ENCODE results near the gene CNOT4. TPM values are rescaled to one million over a fixed set of nuclear protein-coding genes. Genes with fewer than 3 reads are reported as not detected.

Gene CNOT4
- total and polyA plus RNA-seq, 2 of the 13 experiments (the other 11 are each of a cell fraction or from before 2014, with no cell fraction given) = 7.4 to 8.4 TPM

- no peak for TF ChIP-seq MAFF (IDR thresholded peaks at IDR 0.05; ENCODE audit: low read depth, low read length)
- TF ChIP-seq IKZF1 (IDR thresholded peaks at IDR 0.05) = no peak
- no peak for TF ChIP-seq MLXIP (CRISPR knock-in tag; IDR thresholded peaks at IDR 0.05; ENCODE audit: borderline replicate concordance)
- no peak for TF ChIP-seq NFE2L1 (CRISPR knock-in tag; IDR thresholded peaks at IDR 0.05; ENCODE audit: borderline replicate concordance)
- no peak for TF ChIP-seq AHR (CRISPR knock-in tag; IDR thresholded peaks at IDR 0.05)
- no peak for TF ChIP-seq TSC22D2 (CRISPR knock-in tag; IDR thresholded peaks at IDR 0.05; ENCODE audit: borderline replicate concordance)
- no peak for TF ChIP-seq ZNF513 (CRISPR knock-in tag; conservative IDR thresholded peaks at IDR 0.05)
- TF ChIP-seq ZNF235 (CRISPR knock-in tag; IDR thresholded peaks at IDR 0.05; ENCODE audit: borderline replicate concordance) = no peak
- no peak for TF ChIP-seq SP140L (CRISPR knock-in tag; IDR thresholded peaks at IDR 0.05; ENCODE audit: borderline replicate concordance)
- TF ChIP-seq SRSF1 (optimal IDR thresholded peaks at IDR 0.05; ENCODE audit: low read depth, low read length) = no peak
- TF ChIP-seq ZNF746 (CRISPR knock-in tag; IDR thresholded peaks at IDR 0.05) = no peak
- ChIA-PET CTCF (ENCODE audit: low intra/inter-chr PET ratio, low total read pairs) (no interaction called here), POLR2A (no interaction called here)
- FAIRE-seq (no peak), DNase-seq (ENCODE audit: low spot score) (no peak), ATAC-seq (no peak)
- Histone ChIP-seq H3K36me3 (replicated peaks in 1 of 2; ENCODE audit: control insufficient read depth in 1 of 2, insufficient read depth in 2 of 2, low read length in 2 of 2) (peaks cover 4 to 21% of the 10 kb centered on the region in 2 experiments), H2AFZ (ENCODE audit: low read length) (no peak overlapping the region), H3K4me1 (ENCODE audit: insufficient read depth, low read length) (no peaks in the 10 kb centered on the region), H3K27me3 (ENCODE audit: control insufficient read depth in 1 of 2, insufficient read depth in 2 of 2, low read length in 2 of 2) (no peaks in the 10 kb centered on the region), H4K20me1 (ENCODE audit: insufficient read depth, low read length) (no peaks in the 10 kb centered on the region), H3K9ac (ENCODE audit: insufficient read depth, low read depth, low read length) (no peak overlapping the region), H3K9me3 (ENCODE audit: low read length) (no peaks in the 10 kb centered on the region), H3K79me2 (ENCODE audit: insufficient read depth, low read length) (no peaks in the 10 kb centered on the region), H3K4me2 (ENCODE audit: low read depth, low read length) (no peak overlapping the region), H3K4me3 (replicated peaks in 1 of 3; ENCODE audit: insufficient read depth in 1 of 3, low read depth in 2 of 3, low read length in 3 of 3) (no peak overlapping the region), H3K27ac (ENCODE audit: extremely low read length, insufficient read depth, low read length) (no peak overlapping the region)
- BruUV-seq (replicated peaks) = no TSS peak
- intact Hi-C loops (cut with micrococcal nuclease; ENCODE audit: unreplicated experiment) (no loop called here), in situ Hi-C loops (cut with HindIII; ENCODE audit: extremely low pct_ligation_motif_present, low pct_unique_long_range_greater_than_20kb) (no loop called here)
Observed at GRCh38 chr7:135397689-135398088, 112.2 kb downstream of the CNOT4 start.

Data from HepG2 (cell line).